SU-DHL-6 (cell line): ENCODE data around the gene SH3RF3.

Experiments
- H2AFZ ChIP-seq: fragments of 200-600 bp; sonication (generic); 2 replicates; pipeline ENCODE4 v1.6.1; 2014; ENCODE audit warnings: low read depth, mild to moderate bottlenecking, moderate library complexity, mixed read lengths, antibody characterized with exemption, low read length; ENCODE audit not compliant: severe bottlenecking
- H3F3A ChIP-seq: fragments of 200-600 bp; shearing (Covaris generic); 2 replicates; pipeline ENCODE4 v1.6.0; 2016; ENCODE audit warnings: antibody characterized with exemption, mild to moderate bottlenecking; ENCODE audit not compliant: insufficient read depth
- H3K27ac ChIP-seq: fragments of 200-600 bp; sonication (generic); 2 replicates; pipeline ENCODE4 v1.5.1; 2016; ENCODE audit warnings: low read depth, mild to moderate bottlenecking, low read length, moderate library complexity, mixed read lengths
- H3K27me3 ChIP-seq: fragments of 200-600 bp; sonication (generic), shearing (Covaris generic); 2 replicates; pipeline ENCODE4 v1.6.0; 2014; ENCODE audit warnings: mild to moderate bottlenecking, low read length
- H3K36me3 ChIP-seq: fragments of 200-600 bp; sonication (generic); 2 replicates; pipeline ENCODE4 v1.6.1; 2014; ENCODE audit warnings: mild to moderate bottlenecking, low read length, mixed read lengths
- H3K4me2 ChIP-seq: fragments of 300-600, 200-600 bp; shearing (Covaris generic), sonication (generic); 2 replicates; pipeline ENCODE4 v1.6.0; 2014; ENCODE audit warnings: low read length, low read depth, mild to moderate bottlenecking; ENCODE audit not compliant: poor library complexity, severe bottlenecking
- H3K4me3 ChIP-seq: fragments of 200-600 bp; sonication (generic); 2 replicates; pipeline ENCODE4 v1.5.1; 2014; ENCODE audit warnings: antibody characterized with exemption, low read length, mild to moderate bottlenecking, mixed read lengths; ENCODE audit not compliant: insufficient read depth, poor library complexity, severe bottlenecking
- H3K79me2 ChIP-seq: fragments of 200-600 bp; sonication (generic); 2 replicates; pipeline ENCODE4 v1.6.1; 2014; ENCODE audit warnings: mild to moderate bottlenecking, low read length, moderate library complexity; ENCODE audit not compliant: insufficient read depth
- H3K9ac ChIP-seq: fragments of 200-600 bp; sonication (generic); 2 replicates; pipeline ENCODE4 v1.7.0; 2014; ENCODE audit warnings: mild to moderate bottlenecking, low read length
- H3K9me2 ChIP-seq: fragments of 200-600 bp; sonication (generic); replicated peaks from 2 replicates; pipeline ENCODE4 v1.6.1; 2014; ENCODE audit warnings: low read length; ENCODE audit not compliant: insufficient read depth
- H3K9me3 ChIP-seq: fragments of 200-600 bp; sonication (generic); 2 replicates; pipeline ENCODE4 v1.6.1; 2014; ENCODE audit warnings: low read length, mixed read lengths; ENCODE audit not compliant: insufficient read depth
- H4K20me1 ChIP-seq: fragments of 200-600 bp; sonication (generic); 2 replicates; pipeline ENCODE4 v1.6.1; 2014; ENCODE audit warnings: low read depth, mild to moderate bottlenecking, antibody characterized with exemption, low read length, moderate library complexity, mixed read lengths
- CTCF ChIP-seq: fragments of 200-600 bp; sonication (generic); IDR thresholded peaks from one replicate; pipeline ENCODE4 v1.5.1; 2017; ENCODE audit warnings: antibody characterized with exemption, mild to moderate bottlenecking, low read length, moderate library complexity; ENCODE audit not compliant: insufficient read depth, poor library complexity, severe bottlenecking
- EZH2phosphoT487 ChIP-seq: fragments of 200-600 bp; sonication (generic), shearing (Covaris generic); conservative IDR thresholded peaks from 2 replicates; pipeline ENCODE4 v1.6.1; 2018; ENCODE audit warnings: mild to moderate bottlenecking, antibody characterized with exemption, low read length, moderate library complexity, mixed read lengths

Gene SH3RF3

GRCh38 chr2:109135359-109136197 is 6.6 kb downstream of the SH3RF3 start:
- no peaks in the 10 kb centered on the region for H4K20me1 ChIP-seq

GRCh38 chr2:109136542-109136941 is 7.5 kb downstream of the SH3RF3 start:
- Histone ChIP-seq H3K9me3 (no peaks in the 10 kb centered on the region), H3K9me2 (no peaks in the 10 kb centered on the region), H3F3A (no peaks in the 10 kb centered on the region), H3K36me3 (no peaks in the 10 kb centered on the region), H2AFZ (no peak overlapping the region), H3K79me2 (no peaks in the 10 kb centered on the region), H3K4me3 (no peak overlapping the region), H3K9ac (no peak overlapping the region), H3K27me3 (no peaks in the 10 kb centered on the region), H3K27ac (no peak overlapping the region), H3K4me2 (no peak overlapping the region), H4K20me1 (no peaks in the 10 kb centered on the region)
- TF ChIP-seq EZH2phosphoT487, result no peak
- TF ChIP-seq CTCF, result no peak

More at GRCh38 chr2:109135359-109136197, 6.6 kb downstream of the SH3RF3 start:
- Histone ChIP-seq H3K4me2 (no peak overlapping the region), H2AFZ (no peak overlapping the region), H3K36me3 (no peaks in the 10 kb centered on the region), H3K27me3 (no peaks in the 10 kb centered on the region), H3K79me2 (no peaks in the 10 kb centered on the region), H3K4me3 (no peak overlapping the region), H3K9ac (no peak overlapping the region), H3K9me2 (no peaks in the 10 kb centered on the region), H3F3A (no peaks in the 10 kb centered on the region), H3K9me3 (no peaks in the 10 kb centered on the region), H3K27ac (no peak overlapping the region)
- TF ChIP-seq EZH2phosphoT487, result no peak

GRCh38 chr2:109137616-109138015 is 8.6 kb downstream of the SH3RF3 start:
- Histone ChIP-seq H3K79me2 (no peaks in the 10 kb centered on the region), H3K4me3 (no peak overlapping the region), H4K20me1 (no peaks in the 10 kb centered on the region), H3K4me2 (no peak overlapping the region), H3K27ac (no peak overlapping the region), H3K36me3 (no peaks in the 10 kb centered on the region), H2AFZ (no peak overlapping the region), H3K27me3 (no peaks in the 10 kb centered on the region), H3F3A (no peaks in the 10 kb centered on the region), H3K9ac (no peak overlapping the region), H3K9me2 (no peaks in the 10 kb centered on the region), H3K9me3 (no peaks in the 10 kb centered on the region)
- TF ChIP-seq EZH2phosphoT487, result no peak
- no peak for TF ChIP-seq CTCF

GRCh38 chr2:109138449-109138848 is 9.4 kb downstream of the SH3RF3 start:
- Histone ChIP-seq H3K27me3 (no peaks in the 10 kb centered on the region), H3K4me3 (no peak overlapping the region), H3K9ac (no peak overlapping the region), H2AFZ (no peak overlapping the region), H3K9me2 (no peaks in the 10 kb centered on the region), H3K9me3 (no peaks in the 10 kb centered on the region), H4K20me1 (no peaks in the 10 kb centered on the region), H3F3A (no peaks in the 10 kb centered on the region), H3K27ac (no peak overlapping the region), H3K79me2 (no peaks in the 10 kb centered on the region), H3K4me2 (no peak overlapping the region), H3K36me3 (no peaks in the 10 kb centered on the region)
- TF ChIP-seq CTCF, result no peak
- no peak for TF ChIP-seq EZH2phosphoT487
